RWPE2 (cell line): ENCODE measurements around the gene RNF4.
A peak's percentile ranks its signal among the peaks of the same experiment; 100 is the strongest.

Experiments
- ATAC-seq: fragments of 200-7000 bp; cut with Tn5 transposase; 3 replicates; pipeline ENCODE4 v1.9.1; 2021; ENCODE audit warnings: low read depth
- DNase-seq: peaks from one replicate; pipeline ENCODE4 v3.0.0-alpha.2; 2020; ENCODE audit warnings: low spot score
- H3K27ac ChIP-seq: fragments of 450-650 bp; 2 replicates; pipeline ENCODE4 v1.5.1; 2017; ENCODE audit warnings: mild to moderate bottlenecking; ENCODE audit not compliant: poor library complexity, severe bottlenecking
- H3K27me3 ChIP-seq: fragments of 250-450 bp; sonication (Bioruptor Pico); 2 replicates; pipeline ENCODE4 v1.5.1; 2021; ENCODE audit warnings: mild to moderate bottlenecking, moderate library complexity; ENCODE audit not compliant: insufficient read depth, poor library complexity, severe bottlenecking
- H3K36me3 ChIP-seq: fragments of 250-450 bp; sonication (Bioruptor Pico); 2 replicates; pipeline ENCODE4 v1.5.1; 2020; ENCODE audit warnings: low read depth, mild to moderate bottlenecking, moderate library complexity
- H3K4me1 ChIP-seq: fragments of 250-450 bp; sonication (Bioruptor Pico); 2 replicates; pipeline ENCODE4 v1.5.1; 2021; ENCODE audit warnings: mild to moderate bottlenecking, moderate library complexity; ENCODE audit not compliant: insufficient read depth, poor library complexity, severe bottlenecking
- H3K4me3 ChIP-seq: fragments of 250-450 bp; sonication (Bioruptor Pico); 2 replicates; pipeline ENCODE4 v1.5.1; 2021; ENCODE audit warnings: mild to moderate bottlenecking, moderate library complexity; ENCODE audit not compliant: severe bottlenecking
- H3K9me3 ChIP-seq: fragments of 250-450 bp; sonication (Bioruptor Pico); 2 replicates; pipeline ENCODE4 v1.5.1; 2021; ENCODE audit warnings: mild to moderate bottlenecking, moderate library complexity; ENCODE audit not compliant: severe bottlenecking
- CTCF ChIP-seq: fragments of 450-650 bp; IDR thresholded peaks from one replicate; pipeline ENCODE4 v1.5.1; 2017; ENCODE audit warnings: mild to moderate bottlenecking, moderate library complexity; ENCODE audit not compliant: poor library complexity, severe bottlenecking

The RNF4 gene

DNA sequence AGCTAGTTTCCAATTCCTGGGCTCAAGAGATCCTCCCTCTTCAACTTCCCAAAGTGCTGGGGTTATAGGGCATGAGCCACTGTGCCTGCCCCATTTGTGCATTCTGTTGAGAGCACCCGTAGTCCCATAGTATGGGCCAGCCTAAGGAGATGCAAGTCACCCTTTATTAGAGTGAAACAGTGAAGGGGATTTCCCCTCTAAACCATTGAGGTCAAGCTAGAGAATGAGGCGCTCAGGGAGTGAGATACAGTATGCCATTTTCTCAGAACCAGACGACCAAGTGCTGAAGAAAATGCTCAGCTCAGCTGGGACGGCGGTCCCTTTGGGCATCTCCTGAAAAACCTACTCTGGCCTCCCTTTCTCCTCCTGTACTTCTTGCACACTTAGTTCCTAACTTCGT is 18.7 kb downstream of the RNF4 start:
- no peak overlapping the region for H3K27ac ChIP-seq
- peaks cover 34% of the 10 kb centered on the region for H3K36me3 ChIP-seq
- peaks cover 8% of the 10 kb centered on the region for H3K4me1 ChIP-seq
- H3K9me3 ChIP-seq = no peaks in the 10 kb centered on the region
- no peak for DNase-seq
- no peak for ATAC-seq
- TF ChIP-seq CTCF = no peak
- H3K4me3 ChIP-seq = no peak overlapping the region
- no peaks in the 10 kb centered on the region for H3K27me3 ChIP-seq

DNA sequence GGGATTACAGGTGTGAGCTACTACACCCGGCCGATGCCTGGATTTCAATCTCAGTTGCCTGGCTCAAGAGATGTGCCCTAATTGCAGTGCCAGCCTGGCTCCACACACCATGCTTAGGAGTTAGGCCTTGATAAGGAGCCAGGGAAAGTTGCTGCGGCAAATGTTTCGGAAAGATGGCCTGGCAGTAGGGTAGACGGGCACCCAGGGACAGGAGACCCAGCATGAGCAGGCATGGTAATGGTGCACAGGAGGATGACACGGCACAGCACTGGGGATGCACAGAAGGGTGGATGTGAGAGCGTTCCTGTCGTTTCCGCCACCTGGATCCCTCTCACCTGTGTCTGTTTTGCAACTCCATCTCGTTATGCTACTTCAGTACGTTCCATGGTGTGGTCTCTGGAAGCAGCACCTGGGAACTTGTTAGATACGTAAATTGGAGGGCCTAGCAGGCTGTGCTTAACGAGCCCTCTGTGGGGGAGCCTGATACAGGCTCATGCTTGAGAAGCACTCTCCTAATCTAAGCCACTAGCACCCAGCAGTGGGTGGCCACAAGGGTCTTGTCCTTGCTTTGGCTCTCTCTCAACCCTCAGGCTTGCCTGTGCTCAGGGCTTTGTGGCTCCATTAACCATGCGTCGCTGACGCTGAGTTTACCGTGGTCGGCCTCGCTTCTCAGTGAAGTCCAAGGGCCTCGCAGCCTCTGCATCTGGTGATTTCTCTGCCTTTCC is 20.3 kb downstream of the RNF4 start:
- Histone ChIP-seq H3K9me3 (no peaks in the 10 kb centered on the region), H3K36me3 (peaks cover 45% of the 10 kb centered on the region), H3K27me3 (no peaks in the 10 kb centered on the region), H3K4me1 (peaks cover 8% of the 10 kb centered on the region), H3K4me3 (no peak overlapping the region), H3K27ac (peak overlapping the region; percentile 44)
- no peak for DNase-seq
- no peak for ATAC-seq
- no peak for TF ChIP-seq CTCF

DNA sequence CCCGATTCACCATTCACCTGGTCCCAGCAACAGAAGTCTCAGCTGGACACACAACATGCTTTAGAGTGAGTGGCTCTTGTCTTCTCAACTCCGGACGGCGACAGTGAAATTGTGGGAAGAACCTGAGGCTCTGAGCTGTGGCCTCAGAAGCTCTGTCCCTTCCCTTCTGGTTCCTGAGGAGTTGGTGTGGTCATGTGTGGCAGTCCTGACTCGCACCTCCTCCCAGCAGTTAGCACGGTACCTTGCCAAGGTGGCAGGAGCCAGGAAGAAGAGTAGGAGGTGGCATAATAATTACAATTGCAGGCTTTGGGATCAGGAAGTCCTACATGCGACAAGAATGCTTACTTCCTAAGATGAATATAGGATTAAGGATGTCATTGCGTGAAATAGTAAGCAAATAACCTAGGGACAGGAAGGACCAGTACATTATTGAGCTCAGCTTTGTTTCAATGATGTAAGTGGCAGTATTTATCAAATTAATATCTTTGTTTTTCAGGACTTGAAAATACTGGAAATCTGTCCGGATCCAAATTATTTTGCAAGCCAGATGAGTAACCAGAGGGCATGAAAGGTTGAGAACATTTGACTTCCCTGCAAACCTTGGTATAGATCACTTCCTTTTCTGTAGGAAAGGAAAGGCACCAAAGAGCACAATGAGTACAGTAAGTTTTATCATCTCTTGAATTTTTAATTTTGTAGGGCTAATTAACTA is 21.1 kb downstream of the RNF4 start:
- Histone ChIP-seq H3K4me1 (peaks cover 8% of the 10 kb centered on the region), H3K9me3 (no peaks in the 10 kb centered on the region), H3K4me3 (no peak overlapping the region), H3K36me3 (peaks cover 53% of the 10 kb centered on the region), H3K27me3 (no peaks in the 10 kb centered on the region), H3K27ac (peak overlapping the region; percentile 44)
- DNase-seq (no peak), ATAC-seq (peak; percentile 36)
- TF ChIP-seq CTCF = no peak

DNA sequence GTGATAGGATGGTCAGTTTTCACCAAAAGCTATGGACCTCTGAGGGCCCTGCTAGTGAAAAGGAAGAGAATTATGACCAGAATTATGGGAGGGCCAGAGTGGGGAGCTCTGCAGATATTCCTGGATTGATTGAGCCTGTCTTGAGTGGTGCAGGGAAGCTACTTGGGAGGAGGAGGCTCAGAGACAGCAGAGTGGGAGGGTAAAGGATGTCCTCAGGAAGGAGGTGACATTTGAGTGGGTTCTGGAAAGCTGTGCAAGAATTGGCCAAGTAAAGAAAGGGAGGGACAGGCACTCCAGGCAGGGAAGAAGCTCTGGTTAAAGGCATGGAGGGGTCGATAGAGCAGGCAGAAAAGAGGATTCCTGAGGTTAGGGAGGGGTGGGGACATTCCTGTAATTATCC is 24.1 kb downstream of the RNF4 start:
- ATAC-seq = no peak

More for the DNA sequence above, 24.1 kb downstream of the RNF4 start:
- peaks cover 8% of the 10 kb centered on the region for H3K4me1 ChIP-seq
- H3K36me3 ChIP-seq = peaks cover 79% of the 10 kb centered on the region
- no peak for DNase-seq
- no peak overlapping the region for H3K4me3 ChIP-seq
- no peaks in the 10 kb centered on the region for H3K27me3 ChIP-seq
- no peak for TF ChIP-seq CTCF
- H3K27ac ChIP-seq = no peak overlapping the region
- H3K9me3 ChIP-seq = no peaks in the 10 kb centered on the region
